ENCODE results near the gene IQCK.
A peak's percentile ranks its signal among the peaks of the same experiment; 100 is the strongest.

The IQCK gene

GRCh38 chr16:19860166-19861041, 142.3 kb downstream of the IQCK start:
- DNase-seq (ENCODE audit: low read depth), result peak; percentile 96

GRCh38 chr16:19861133-19861532, 143.1 kb downstream of the IQCK start:
- peak; percentile 13 for DNase-seq (ENCODE audit: low read depth)

DNA sequence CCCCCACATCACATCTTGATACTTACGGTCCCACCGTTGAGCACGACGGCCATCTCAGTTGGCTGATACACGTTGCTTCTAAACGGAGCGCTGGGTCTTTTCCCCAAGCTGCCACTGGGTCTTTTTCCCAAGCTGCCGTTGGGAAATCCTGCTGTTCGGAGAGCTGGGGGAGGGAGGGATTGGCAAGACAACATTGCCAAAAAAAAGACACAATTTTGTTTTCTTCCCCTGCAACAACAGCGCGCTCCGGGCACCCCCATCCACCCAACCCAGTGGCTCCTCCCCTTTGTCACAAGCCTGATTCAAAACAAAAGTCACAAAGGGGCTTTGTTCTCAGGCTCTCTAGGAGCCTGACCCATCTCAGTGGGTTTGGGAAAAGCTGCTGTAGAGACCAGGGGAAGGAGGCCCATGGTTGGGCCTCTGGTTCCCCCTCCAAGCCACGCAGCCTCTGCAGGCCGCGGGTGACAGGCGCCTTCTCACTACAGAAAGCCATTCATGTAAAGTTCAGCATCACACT, 143.8 kb downstream of the IQCK start:
- DNase-seq (ENCODE audit: low read depth), result no peak

GRCh38 chr16:19863990-19864389, 145.9 kb downstream of the IQCK start:
- no peak for DNase-seq (ENCODE audit: low read depth)

- no peak for DNase-seq (ENCODE audit: low read depth)
Observed at GRCh38 chr16:19864566-19864965, 146.5 kb downstream of the IQCK start.

DNA sequence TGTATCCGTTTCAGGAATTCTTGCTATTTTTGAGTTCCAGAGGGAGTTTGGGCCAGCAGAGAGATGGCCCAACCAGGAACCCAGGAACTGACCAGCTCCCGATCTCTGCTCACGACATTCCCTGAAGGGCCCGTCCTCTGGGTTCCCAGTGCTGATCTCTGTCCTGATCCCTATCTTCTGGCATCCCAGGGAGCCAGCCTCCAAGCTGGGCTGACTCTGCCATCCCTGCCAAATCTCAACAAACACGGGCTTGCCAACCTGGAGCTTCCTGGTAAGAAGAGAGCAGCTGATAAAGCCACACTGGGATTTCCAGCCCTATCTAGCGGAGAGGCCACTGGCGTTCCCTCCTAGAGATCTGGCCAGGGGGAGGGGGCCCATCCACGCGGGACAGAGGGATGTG, 150.3 kb downstream of the IQCK start:
- no peak for DNase-seq (ENCODE audit: low read depth)

DNA sequence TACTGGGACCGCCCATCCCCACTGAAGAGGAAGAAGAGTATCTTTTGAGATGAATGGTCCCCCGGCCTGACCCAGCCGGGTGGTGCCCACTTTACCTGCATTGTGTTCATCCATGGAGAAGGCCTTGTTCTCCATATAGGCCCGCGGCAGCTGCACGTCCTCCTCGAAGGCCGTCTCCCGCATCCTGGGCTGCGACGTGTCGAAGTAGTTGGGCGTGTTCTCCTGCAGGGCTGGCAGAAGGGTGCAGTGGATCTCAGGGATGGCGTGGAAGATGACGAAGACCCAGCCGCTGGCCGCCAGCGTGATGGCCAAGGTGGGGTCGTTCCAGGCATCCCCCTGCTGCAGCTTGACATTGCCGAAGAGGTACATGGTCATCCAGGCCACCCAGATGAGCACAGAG, 153.7 kb downstream of the IQCK start:
- no peak for DNase-seq (ENCODE audit: low read depth)

DNA sequence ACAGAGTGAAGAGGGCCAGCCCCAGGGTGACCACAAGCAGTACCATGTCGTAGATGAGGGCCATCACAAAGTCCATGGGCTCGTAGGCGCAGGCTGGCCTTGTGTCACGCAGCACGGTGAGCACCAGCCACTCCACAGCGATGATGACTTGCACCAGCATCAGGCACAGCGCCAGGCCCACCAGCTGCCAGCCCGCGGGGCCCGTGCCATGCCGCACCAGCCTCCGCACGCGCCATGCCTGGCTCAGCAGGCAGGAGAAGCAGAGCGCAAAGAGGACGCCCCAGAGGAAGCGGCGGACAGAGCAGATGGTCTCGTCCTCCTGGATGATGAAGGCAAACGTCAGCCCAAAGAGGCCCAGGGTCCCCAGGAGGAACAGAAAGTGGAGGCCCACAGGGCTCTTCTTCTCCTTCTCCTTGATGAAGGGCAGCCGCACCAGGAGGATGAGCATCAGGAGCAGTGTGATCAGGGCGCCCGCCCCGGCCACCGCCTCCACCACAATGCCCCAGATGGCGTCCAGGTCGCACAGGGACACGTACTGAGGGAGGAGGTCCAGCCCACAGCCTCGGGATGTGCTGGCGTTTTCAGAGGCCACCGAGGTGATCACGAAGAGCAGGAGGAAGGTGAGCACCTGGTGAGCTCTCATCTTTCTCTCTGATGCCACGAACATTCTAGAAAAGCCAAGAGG, 154.2 kb downstream of the IQCK start:
- no peak for DNase-seq (ENCODE audit: low read depth)

DNA sequence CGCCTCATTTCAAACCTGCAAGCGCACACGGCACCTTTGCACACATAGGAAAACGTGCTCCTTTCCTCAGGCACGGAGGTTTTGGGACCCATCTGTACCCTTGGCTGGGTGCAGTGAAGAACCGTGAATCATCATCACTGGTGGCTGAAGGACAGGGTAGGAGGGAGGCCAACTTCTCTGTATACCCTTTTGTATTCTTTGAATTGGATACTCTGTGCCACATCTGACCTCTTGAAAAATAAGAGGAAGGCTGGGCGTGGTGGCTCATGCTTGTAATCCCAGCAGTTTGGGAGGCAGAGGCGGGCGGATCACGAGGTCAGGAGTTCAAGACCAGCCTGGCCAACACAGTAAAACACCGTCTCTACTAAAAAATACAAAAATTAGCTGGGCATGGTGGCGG, 154.9 kb downstream of the IQCK start:
- DNase-seq (ENCODE audit: low read depth), result no peak

- DNase-seq (ENCODE audit: low read depth), result peak; percentile 16
Observed at GRCh38 chr16:19874026-19874425, 156.0 kb downstream of the IQCK start.

- no peak for DNase-seq (ENCODE audit: low read depth)
Observed at GRCh38 chr16:19874851-19875546, 156.9 kb downstream of the IQCK start.

GRCh38 chr16:19875900-19876299, 157.8 kb downstream of the IQCK start:
- DNase-seq (ENCODE audit: low read depth), result no peak

GRCh38 chr16:19876501-19877059, 158.5 kb downstream of the IQCK start:
- no peak for DNase-seq (ENCODE audit: low read depth)

DNA sequence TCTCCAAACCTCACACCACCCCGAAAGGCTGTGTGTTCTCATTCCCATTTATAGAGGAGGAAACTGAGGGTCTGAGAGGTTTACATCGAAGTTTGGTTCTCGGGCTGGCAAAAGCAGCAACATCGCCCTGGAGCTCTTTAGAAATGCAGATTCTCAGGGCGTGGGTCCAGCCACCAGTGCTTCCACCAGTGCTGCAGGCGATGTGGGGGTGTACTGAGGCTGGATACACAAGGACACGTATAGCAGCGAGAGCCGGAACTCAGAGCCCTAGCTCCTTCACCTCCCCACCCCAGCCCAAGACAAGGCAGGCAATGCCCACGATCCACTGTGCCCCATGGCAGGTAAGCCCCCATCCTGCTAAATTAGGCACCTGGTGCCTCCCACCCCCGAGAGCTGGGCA, 160.7 kb downstream of the IQCK start:
- DNase-seq (ENCODE audit: low read depth), result no peak

DNA sequence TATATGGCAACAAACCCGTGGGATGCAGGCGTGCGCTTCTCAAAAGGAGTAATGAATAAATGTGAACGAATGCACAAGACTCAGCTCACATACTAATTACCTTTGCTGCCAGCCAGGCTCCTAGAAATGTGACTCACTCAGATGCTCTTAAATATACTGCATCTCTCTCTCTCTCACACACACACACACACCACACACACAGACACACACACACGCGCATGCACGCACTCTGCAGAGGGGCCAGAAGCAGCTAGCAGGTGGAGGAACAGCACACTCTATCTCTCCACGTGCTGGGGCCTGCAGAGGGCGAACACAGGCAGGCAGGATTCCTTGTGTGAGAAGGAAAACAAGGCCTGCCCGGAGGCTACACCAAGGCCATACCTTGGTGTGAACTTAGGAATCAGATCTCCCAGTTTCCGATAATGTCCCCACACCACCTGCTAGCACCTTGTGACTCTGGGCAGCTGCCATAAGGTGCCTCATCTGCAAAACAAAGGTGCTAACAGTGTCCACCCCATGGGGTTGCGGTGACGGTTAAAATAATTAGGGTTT, 161.2 kb downstream of the IQCK start:
- peak; percentile 54 for DNase-seq (ENCODE audit: low read depth)

GRCh38 chr16:19881028-19881427, 163.0 kb downstream of the IQCK start:
- no peak for DNase-seq (ENCODE audit: low read depth)

DNA sequence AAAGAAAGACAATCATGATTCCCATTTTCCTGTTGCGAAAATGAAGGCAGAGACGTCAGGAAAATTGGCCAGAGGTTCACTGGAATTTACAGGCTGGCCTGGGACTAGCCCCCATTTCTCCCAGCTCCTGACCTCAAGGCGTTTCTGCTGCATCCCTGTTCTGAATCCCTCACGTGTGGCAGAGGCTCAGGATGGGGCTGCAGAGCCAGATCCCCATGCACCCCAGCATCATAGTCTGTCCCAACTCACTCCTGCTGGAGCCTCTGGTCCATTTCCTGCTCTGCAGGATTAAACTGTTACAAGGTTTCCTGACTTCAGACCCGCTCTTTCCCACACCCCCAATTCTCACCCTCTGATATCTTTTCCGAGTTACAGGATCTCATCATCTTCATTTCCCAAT, 163.7 kb downstream of the IQCK start:
- DNase-seq (ENCODE audit: low read depth), result no peak

- no peak for DNase-seq (ENCODE audit: low read depth)
Observed at GRCh38 chr16:19882186-19882585, 164.1 kb downstream of the IQCK start.

GRCh38 chr16:19882646-19883045, 164.6 kb downstream of the IQCK start:
- no peak for DNase-seq (ENCODE audit: low read depth)

GRCh38 chr16:19883296-19883965, 165.4 kb downstream of the IQCK start:
- peak; percentile 49 for DNase-seq (ENCODE audit: low read depth)

DNA sequence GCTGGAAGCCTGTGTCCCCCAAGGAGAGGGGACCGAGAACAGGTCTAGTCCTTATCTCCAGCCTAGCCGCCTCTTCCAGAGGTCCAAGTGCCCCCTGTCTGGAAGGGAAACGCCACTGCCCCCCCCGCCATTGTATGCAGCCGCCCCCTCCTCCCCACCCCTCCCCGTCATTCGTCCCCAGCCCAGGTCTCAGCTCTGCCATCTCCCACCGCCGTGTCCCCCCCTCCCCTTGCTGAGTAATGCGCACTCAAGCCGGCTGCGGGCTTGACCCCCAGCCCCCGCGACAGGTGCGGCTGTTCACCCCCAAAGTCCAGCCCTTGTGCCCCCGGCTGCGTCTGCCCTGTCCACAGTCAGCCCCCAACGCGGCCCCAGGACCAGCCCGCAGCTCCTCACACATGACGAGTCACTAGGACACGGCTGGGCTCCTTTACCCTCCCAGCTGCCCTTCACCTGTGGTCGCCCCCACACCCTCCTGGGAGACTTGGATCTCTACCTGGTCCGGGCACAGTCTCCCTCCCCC, 166.0 kb downstream of the IQCK start:
- DNase-seq (ENCODE audit: low read depth), result no peak
